Keratinocyte (primary cell): ENCODE results near the gene DBP.

Source experiments
- EZH2 ChIP-seq: IDR thresholded peaks from one replicate; pipeline ENCODE4 v1.6.1; 2012; ENCODE audit warnings: inconsistent platforms, mild to moderate bottlenecking, low read length, moderate library complexity
- TF ChIP-seq, protein P1 (sequence below), 3 experiments: IDR thresholded peaks in 1 of 3; conservative IDR thresholded peaks in 1 of 3; optimal IDR thresholded peaks in 1 of 3; 2 replicates in 2 of 3; 3 replicates in 1 of 3; pipeline versions ENCODE3 to v1.5.1; 2011; ENCODE audit warnings: low read length in 3 of 3, mild to moderate bottlenecking in 3 of 3, moderate library complexity in 2 of 3, control low read depth in 1 of 3, inconsistent platforms in 1 of 3; ENCODE audit not compliant: insufficient read depth in 2 of 3; ENCODE audit errors: extremely low read depth in 1 of 3

DNA sequence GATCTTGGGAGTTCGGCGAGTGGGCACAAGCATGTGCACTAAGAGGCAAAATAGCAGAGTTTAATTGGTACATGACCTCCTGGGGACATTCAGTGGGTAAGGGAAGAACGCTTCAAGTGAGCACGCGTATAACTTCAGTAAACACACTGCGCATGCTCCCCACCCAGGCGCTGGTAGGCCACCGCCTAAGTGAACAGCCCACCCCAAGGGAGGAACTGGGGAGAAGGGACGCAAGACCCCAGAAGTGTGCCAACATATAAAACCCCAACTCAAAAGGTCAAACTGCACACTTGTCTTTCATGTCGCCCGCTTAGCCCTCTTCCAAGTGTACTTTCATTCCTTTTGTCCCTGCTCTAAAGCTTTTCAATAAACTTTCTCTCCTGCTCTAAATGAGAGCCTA is 46.2 kb upstream of the DBP start:
- TF ChIP-seq, protein P1, sequence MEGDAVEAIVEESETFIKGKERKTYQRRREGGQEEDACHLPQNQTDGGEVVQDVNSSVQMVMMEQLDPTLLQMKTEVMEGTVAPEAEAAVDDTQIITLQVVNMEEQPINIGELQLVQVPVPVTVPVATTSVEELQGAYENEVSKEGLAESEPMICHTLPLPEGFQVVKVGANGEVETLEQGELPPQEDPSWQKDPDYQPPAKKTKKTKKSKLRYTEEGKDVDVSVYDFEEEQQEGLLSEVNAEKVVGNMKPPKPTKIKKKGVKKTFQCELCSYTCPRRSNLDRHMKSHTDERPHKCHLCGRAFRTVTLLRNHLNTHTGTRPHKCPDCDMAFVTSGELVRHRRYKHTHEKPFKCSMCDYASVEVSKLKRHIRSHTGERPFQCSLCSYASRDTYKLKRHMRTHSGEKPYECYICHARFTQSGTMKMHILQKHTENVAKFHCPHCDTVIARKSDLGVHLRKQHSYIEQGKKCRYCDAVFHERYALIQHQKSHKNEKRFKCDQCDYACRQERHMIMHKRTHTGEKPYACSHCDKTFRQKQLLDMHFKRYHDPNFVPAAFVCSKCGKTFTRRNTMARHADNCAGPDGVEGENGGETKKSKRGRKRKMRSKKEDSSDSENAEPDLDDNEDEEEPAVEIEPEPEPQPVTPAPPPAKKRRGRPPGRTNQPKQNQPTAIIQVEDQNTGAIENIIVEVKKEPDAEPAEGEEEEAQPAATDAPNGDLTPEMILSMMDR (optimal IDR thresholded peaks at IDR 0.05 in 1 of 3, IDR thresholded peaks at IDR 0.05 in 1 of 3, conservative IDR thresholded peaks at IDR 0.05 in 1 of 3; ENCODE audit: extremely low read depth in 1 of 3, insufficient read depth in 2 of 3, low read length in 3 of 3): no peak
- no peak for TF ChIP-seq EZH2
